H1 (cell line): ENCODE results near the gene ZBTB9. TPM values are rescaled to one million over a fixed set of nuclear protein-coding genes. Genes with fewer than 3 reads are reported as not detected.

Experiments used
- CTCF ChIA-PET: fragments of 300-600 bp; sonication (Branson Sonifier 250); formaldehyde crosslinking; loops from one replicate; lab custom pipeline; 2021; ENCODE audit not compliant: partially characterized antibody; lab: Charles Lee
- POLR2A ChIA-PET: fragments of 300-600 bp; sonication (Branson Sonifier 250); formaldehyde crosslinking; loops from one replicate; lab custom pipeline; 2021; ENCODE audit warnings: inconsistent platforms; ENCODE audit not compliant: partially characterized antibody; lab: Charles Lee
- DNase-seq, 2 experiments: peaks; one replicate each; pipeline versions ENCODE4 v3.0.0 to v3.0.0-alpha.2; 2010 to 2022; ENCODE audit warnings: low spot score in 2 of 2, low read depth in 1 of 2, mixed read lengths in 1 of 2
- FAIRE-seq: peaks from 2 replicates; lab custom pipeline; 2011; peaks lifted over from hg19 to GRCh38; lab: Jason Lieb, UNC
- H2AFZ ChIP-seq: 2 replicates; pipeline ENCODE4 v1.8.1; 2012; ENCODE audit warnings: low read length, inconsistent platforms
- H2AK5ac ChIP-seq: 2 replicates; pipeline ENCODE4 v1.6.1; 2013; ENCODE audit warnings: low read depth, low read length
- H2BK120ac ChIP-seq: replicated peaks from 2 replicates; pipeline ENCODE3; 2013; ENCODE audit warnings: low read depth, low read length, inconsistent platforms
- H2BK12ac ChIP-seq: 2 replicates; pipeline ENCODE4 v1.6.1; 2013; ENCODE audit warnings: low read depth, low read length
- H2BK15ac ChIP-seq: 2 replicates; pipeline ENCODE4 v1.6.1; 2013; ENCODE audit warnings: low read length
- H2BK20ac ChIP-seq: 2 replicates; pipeline ENCODE4 v1.6.1; 2013; ENCODE audit warnings: low read length
- H2BK5ac ChIP-seq: 2 replicates; pipeline ENCODE4 v1.6.1; 2013; ENCODE audit warnings: low read depth, low read length
- H3K14ac ChIP-seq: 2 replicates; pipeline ENCODE4 v1.6.1; 2013; ENCODE audit warnings: inconsistent platforms; ENCODE audit not compliant: insufficient read length
- H3K18ac ChIP-seq: 2 replicates; pipeline ENCODE4 v1.6.1; 2013; ENCODE audit warnings: low read length; ENCODE audit errors: extremely low read depth
- H3K23ac ChIP-seq: 2 replicates; pipeline ENCODE4 v1.6.1; 2013; ENCODE audit warnings: inconsistent platforms; ENCODE audit not compliant: insufficient read length
- H3K23me2 ChIP-seq: 2 replicates; pipeline ENCODE4 v1.6.1; 2013; ENCODE audit warnings: low read depth, low read length
- H3K27ac ChIP-seq: 2 replicates; pipeline ENCODE4 v1.6.1; 2011; ENCODE audit warnings: low read depth, low read length, inconsistent platforms
- H3K27me3 ChIP-seq, 4 experiments: replicated peaks in 1 of 4; 1 replicate in 1 of 4; 2 replicates in 3 of 4; pipeline versions ENCODE4 v1.6.1 to v1.8.1; 2011 to 2013; ENCODE audit warnings: low read length in 3 of 4, mild to moderate bottlenecking in 3 of 4, inconsistent platforms in 2 of 4, mixed read lengths in 2 of 4, moderate library complexity in 1 of 4; ENCODE audit not compliant: control insufficient read depth in 3 of 4, insufficient read depth in 3 of 4; ENCODE audit errors: extremely low read depth in 1 of 4
- H3K36me3 ChIP-seq, 4 experiments: 2 replicates each; pipeline versions ENCODE4 v1.6.1 to v1.8.1; 2011 to 2013; ENCODE audit warnings: mild to moderate bottlenecking in 4 of 4, low read length in 3 of 4, moderate library complexity in 2 of 4, control low read depth in 1 of 4, inconsistent platforms in 1 of 4; ENCODE audit not compliant: insufficient read depth in 4 of 4, control insufficient read depth in 2 of 4
- H3K4ac ChIP-seq: replicated peaks from 2 replicates; pipeline ENCODE3; 2013; ENCODE audit warnings: low read length, low read depth, mixed read lengths, inconsistent platforms; ENCODE audit not compliant: insufficient read length
- H3K4me1 ChIP-seq, 4 experiments: replicated peaks in 1 of 4; 1 replicate in 1 of 4; 2 replicates in 3 of 4; pipeline versions ENCODE4 v1.6.1 to v1.8.1; 2011 to 2013; ENCODE audit warnings: low read length in 3 of 4, inconsistent platforms in 2 of 4, mixed read lengths in 1 of 4; ENCODE audit not compliant: insufficient read depth in 4 of 4, control insufficient read depth in 3 of 4
- H3K4me2 ChIP-seq, 2 experiments: 2 replicates each; pipeline versions ENCODE4 v1.6.1 to v1.8.1; 2011 to 2013; ENCODE audit warnings: low read depth in 2 of 2, low read length in 2 of 2, control low read depth in 1 of 2, inconsistent platforms in 1 of 2, mild to moderate bottlenecking in 1 of 2; ENCODE audit not compliant: insufficient read depth in 1 of 2
- H3K4me3 ChIP-seq, 4 experiments: fragments of 200-600, 300-600 bp in 1 of 4; sonication (generic), shearing (Covaris generic), sonication (Bioruptor Twin) in 1 of 4; 2 replicates each; pipeline versions ENCODE4 v1.5.1 to v1.8.1; 2011 to 2016; ENCODE audit warnings: low read length in 4 of 4, low read depth in 3 of 4, control low read depth in 2 of 4, inconsistent platforms in 2 of 4, mild to moderate bottlenecking in 2 of 4, mixed read lengths in 1 of 4, moderate library complexity in 1 of 4; ENCODE audit not compliant: insufficient read depth in 2 of 4; ENCODE audit errors: extremely low read depth in 1 of 4
- H3K56ac ChIP-seq: replicated peaks from 2 replicates; pipeline ENCODE3; 2013; ENCODE audit warnings: low read depth, mild to moderate bottlenecking, mixed read lengths, low read length, inconsistent platforms; ENCODE audit not compliant: insufficient read length
- H3K79me1 ChIP-seq: 2 replicates; pipeline ENCODE4 v1.6.1; 2013; ENCODE audit warnings: low read depth, low read length, control low read depth
- H3K79me2 ChIP-seq, 2 experiments: 2 replicates each; pipeline versions ENCODE4 v1.6.1 to v1.8.1; 2012 to 2013; ENCODE audit warnings: low read length in 2 of 2, mild to moderate bottlenecking in 2 of 2, inconsistent platforms in 1 of 2; ENCODE audit not compliant: insufficient read depth in 2 of 2, control insufficient read depth in 1 of 2
- H3K9ac ChIP-seq, 4 experiments: replicated peaks in 1 of 4; 1 replicate in 1 of 4; 2 replicates in 3 of 4; pipeline versions ENCODE4 v1.6.1 to v1.8.1; 2011 to 2013; ENCODE audit warnings: low read depth in 3 of 4, low read length in 3 of 4, control low read depth in 2 of 4, mild to moderate bottlenecking in 2 of 4, moderate library complexity in 2 of 4, inconsistent platforms in 1 of 4; ENCODE audit errors: extremely low read depth in 1 of 4
- H3K9me3 ChIP-seq, 2 experiments: 2 replicates each; pipeline versions ENCODE4 v1.6.1 to v1.8.1; 2012 to 2013; ENCODE audit warnings: mild to moderate bottlenecking in 2 of 2, moderate library complexity in 2 of 2, control low read depth in 1 of 2, inconsistent platforms in 1 of 2, low read depth in 1 of 2, low read length in 1 of 2, mixed read lengths in 1 of 2; ENCODE audit not compliant: insufficient read depth in 2 of 2
- H4K20me1 ChIP-seq, 2 experiments: replicated peaks in 1 of 2; 2 replicates each; pipeline versions ENCODE3 to v1.8.1; 2011 to 2013; ENCODE audit warnings: inconsistent platforms in 2 of 2, low read length in 2 of 2, mild to moderate bottlenecking in 1 of 2; ENCODE audit not compliant: insufficient read depth in 2 of 2, control insufficient read depth in 1 of 2
- H4K5ac ChIP-seq: 2 replicates; pipeline ENCODE4 v1.6.1; 2013; ENCODE audit warnings: low read length, low read depth, mixed read lengths, inconsistent platforms; ENCODE audit not compliant: insufficient read length
- H4K8ac ChIP-seq: 2 replicates; pipeline ENCODE4 v1.8.0; 2013; ENCODE audit warnings: mild to moderate bottlenecking, moderate library complexity, low read length, inconsistent platforms; ENCODE audit not compliant: insufficient read depth; ENCODE audit errors: extremely low read depth
- H4K91ac ChIP-seq: replicated peaks from 2 replicates; pipeline ENCODE3; 2013; ENCODE audit warnings: low read length, mixed read lengths, inconsistent platforms; ENCODE audit not compliant: insufficient read length
- CHD2 ChIP-seq: IDR thresholded peaks from 2 replicates; pipeline ENCODE4 v1.6.1; 2012; ENCODE audit warnings: low read length, improper control_type of control experiment
- HDAC2 ChIP-seq, 2 experiments: fragments of 300-600 bp in 1 of 2; sonication (generic) in 1 of 2; IDR thresholded peaks; 2 replicates each; pipeline ENCODE4 v1.6.1; 2011 to 2012; ENCODE audit warnings: low read depth in 2 of 2, low read length in 2 of 2, mild to moderate bottlenecking in 2 of 2, moderate library complexity in 2 of 2, borderline replicate concordance in 1 of 2, inconsistent platforms in 1 of 2
- KDM1A ChIP-seq: fragments of 200-600, 300-600 bp; sonication (generic); IDR thresholded peaks from 2 replicates; pipeline ENCODE4 v1.7.1; 2016; ENCODE audit warnings: mild to moderate bottlenecking, low read length, borderline replicate concordance
- RBBP5 ChIP-seq: IDR thresholded peaks from 2 replicates; pipeline ENCODE4 v1.7.1; 2012; ENCODE audit warnings: low read depth, mild to moderate bottlenecking, inconsistent platforms, low read length, moderate library complexity, borderline replicate concordance
- SIX5 ChIP-seq: IDR thresholded peaks from 2 replicates; pipeline ENCODE4 v1.6.1; 2011; ENCODE audit warnings: mild to moderate bottlenecking, low read depth, low read length
- WGBS, 2 experiments: shearing (Covaris generic) in 1 of 2; methylation state at CpG; one replicate each; pipeline versions ENCODE4 v1.1.6 to v1.1.7; 2013 to 2015; ENCODE audit warnings: low lambda C conversion rate in 2 of 2, mixed read lengths in 2 of 2, inconsistent platforms in 1 of 2, low coverage in 1 of 2, missing lambda C conversion rate in 1 of 2; ENCODE audit not compliant: insufficient replicate concordance in 2 of 2, insufficient coverage in 1 of 2, insufficient read length in 1 of 2; ENCODE audit errors: extremely low coverage in 1 of 2, missing lambda C conversion rate in 1 of 2; 5-methylcytosine and 5-hydroxymethylcytosine counted together
- polyA plus RNA-seq, 7 experiments: library from polyadenylated mRNA; depleted of rRNA in 3 of 7; stranded (reverse) in 5 of 7; unstranded in 2 of 7; fragments of >200 nt in 5 of 7; fragments of 200-250 nt in 2 of 7; gene quantifications; 1 replicate in 5 of 7; 2 replicates in 1 of 7; 4 replicates in 1 of 7; pipeline versions ENCODE4 v1.2.1 to v1.2.3, GENCODE V29; 2011 to 2013; ENCODE audit warnings: missing spikeins in 2 of 7, mixed read lengths in 2 of 7
- total RNA-seq: library from RNA; stranded (reverse); fragmentation: NEBNext Ultra II Directional; extraction: Animal tissue kit (Norgen Biotek cat#: 25700); gene quantifications from 2 replicates; pipeline ENCODE4 v1.2.1, GENCODE V29; 2021

Gene ZBTB9
- total and polyA plus RNA-seq, 2 of the 8 experiments (the other 6 are each of a cell fraction or from before 2014, with no cell fraction given) = 16.9 to 20.2 TPM

- H4K5ac ChIP-seq = peak overlapping the region; percentile 26
- peak overlapping the region; percentile 36 for H4K91ac ChIP-seq
- H3K9me3 ChIP-seq = no peaks in the 10 kb centered on the region
- peaks cover 13% of the 10 kb centered on the region for H3K79me1 ChIP-seq
- peaks cover 6 to 41% (median 13%) of the 10 kb centered on the region in 4 experiments for H3K4me1 ChIP-seq
- peak overlapping the region; percentile 69; the same call in 1 of the 2 replicates for H3K27ac ChIP-seq
- peaks cover 17 to 70% of the 10 kb centered on the region in 2 experiments for H3K79me2 ChIP-seq
- peak overlapping the region; percentile 90; the same call in 1 of the 2 replicates for H2BK5ac ChIP-seq
- no peaks in the 10 kb centered on the region for H3K27me3 ChIP-seq
- peaks cover 24% of the 10 kb centered on the region for H3K23me2 ChIP-seq
- peak overlapping the region; percentile 56; the same call in 1 of the 2 replicates for H2AK5ac ChIP-seq
- peaks cover 0 to 11% (median 8%) of the 10 kb centered on the region in 4 experiments; a peak in 5 of 8 replicates for H3K36me3 ChIP-seq
- DNase-seq = peak in 1 of 2 experiments; percentile 52
- peak overlapping the region; percentile 83 to 87 for H3K4me2 ChIP-seq
- 0 out of 2 replicates have a peak overlapping the region, but pooled peaks have one; percentile 68 for H2BK12ac ChIP-seq
- no peak overlapping the region for H4K8ac ChIP-seq
- peak overlapping the region; percentile 39 for H3K4ac ChIP-seq
- H3K56ac ChIP-seq = no peak overlapping the region
- peaks cover 0 to 9% of the 10 kb centered on the region in 2 experiments for H4K20me1 ChIP-seq
- peak overlapping the region; percentile 40 to 70 (median 55) for H3K4me3 ChIP-seq
- H3K23ac ChIP-seq = no peak overlapping the region
- no peak overlapping the region for H2AFZ ChIP-seq
- H2BK120ac ChIP-seq = no peak overlapping the region
- no peak for FAIRE-seq
- POLR2A ChIA-PET = interaction anchor here (0.7 to 3.6 kb wide), 10 partner anchors 8 to 186 kb away, joined by 3 to 23 read pairs (median 7); partner anchors contain the start of genes B3GALT4, CUTA, PHF1 and ZBTB9
- CTCF ChIA-PET = interaction anchor here (0.6 to 4.4 kb wide), 19 partner anchors 9 to 177 kb away, joined by 3 to 37 read pairs (median 4); partner anchors contain the start of genes CUTA and ZBTB22
- no peak overlapping the region for H2BK15ac ChIP-seq
- H3K9ac ChIP-seq = peak overlapping the region in 3 of 4 experiments; percentile 16 to 73 (median 43); a peak in 5 of 7 replicates
- peak overlapping the region; percentile 72; the same call in 1 of the 2 replicates for H2BK20ac ChIP-seq
- no peak overlapping the region for H3K14ac ChIP-seq
- WGBS, 2 experiments = 32% methylated on average over 12 of the region's 12 CpGs; no CpG with 5 or more reads in 1 of the 2 experiments
- TF ChIP-seq HDAC2 (IDR thresholded peaks at IDR 0.05; ENCODE audit: borderline replicate concordance in 1 of 2, low read depth in 2 of 2, low read length in 2 of 2) (no peak), CHD2 (no peak), KDM1A (no peak), SIX5 (no peak), RBBP5 (no peak)
- H3K18ac ChIP-seq = peak overlapping the region; percentile 55
These were observed 29.3 kb upstream of the ZBTB9 start for GRCh38 chr6:33424855-33425667.
